ENCODE results near the gene ERI2.

GRCh38 chr16:20789130-20789529 is 17.1 kb downstream of the ERI2 start:
- TF ChIP-seq SP1 (IDR thresholded peaks at IDR 0.05), result no peak
- no peak for TF ChIP-seq ZNF384 (IDR thresholded peaks at IDR 0.05)
- TF ChIP-seq FOXK2 (IDR thresholded peaks at IDR 0.05), result no peak
- no peak for TF ChIP-seq BHLHE40 (IDR thresholded peaks at IDR 0.05; ENCODE audit: borderline replicate concordance)
- TF ChIP-seq SUZ12 (IDR thresholded peaks at IDR 0.05), result no peak

Measured in HEK293T (cell line).